ENCODE data around the gene KRTAP8-1.

GRCh38 chr21:30779249-30779648, 33.8 kb downstream of the KRTAP8-1 start:
- TF ChIP-seq CTCF (IDR thresholded peaks at IDR 0.05) (no peak), EZH2 (IDR thresholded peaks at IDR 0.05; ENCODE audit: borderline replicate concordance, insufficient read depth, low read depth, low read length, poor library complexity, severe bottlenecking) (no peak)
